ENCODE results near the gene ADGRB2.

DNA sequence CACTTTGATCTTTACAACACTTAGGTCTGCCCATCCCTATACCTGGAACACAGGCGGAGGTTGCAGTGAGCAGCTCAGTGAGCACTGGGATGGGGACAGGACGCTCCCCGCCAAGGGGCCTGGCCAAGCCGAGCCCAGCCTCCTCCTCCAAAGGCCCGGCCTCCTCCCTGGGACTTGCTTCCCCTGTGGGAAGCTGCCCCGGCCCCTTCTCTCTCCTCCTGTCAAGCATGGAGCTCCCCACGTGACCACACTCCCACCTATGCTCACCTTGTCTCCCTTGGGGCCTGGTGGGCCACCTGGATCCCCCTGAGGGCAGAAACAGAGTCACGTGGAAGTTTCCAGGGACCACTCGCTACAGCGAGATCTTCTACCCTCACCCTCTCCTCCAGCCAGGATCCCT, 73.2 kb downstream of the ADGRB2 start:
- TF ChIP-seq, protein P1, sequence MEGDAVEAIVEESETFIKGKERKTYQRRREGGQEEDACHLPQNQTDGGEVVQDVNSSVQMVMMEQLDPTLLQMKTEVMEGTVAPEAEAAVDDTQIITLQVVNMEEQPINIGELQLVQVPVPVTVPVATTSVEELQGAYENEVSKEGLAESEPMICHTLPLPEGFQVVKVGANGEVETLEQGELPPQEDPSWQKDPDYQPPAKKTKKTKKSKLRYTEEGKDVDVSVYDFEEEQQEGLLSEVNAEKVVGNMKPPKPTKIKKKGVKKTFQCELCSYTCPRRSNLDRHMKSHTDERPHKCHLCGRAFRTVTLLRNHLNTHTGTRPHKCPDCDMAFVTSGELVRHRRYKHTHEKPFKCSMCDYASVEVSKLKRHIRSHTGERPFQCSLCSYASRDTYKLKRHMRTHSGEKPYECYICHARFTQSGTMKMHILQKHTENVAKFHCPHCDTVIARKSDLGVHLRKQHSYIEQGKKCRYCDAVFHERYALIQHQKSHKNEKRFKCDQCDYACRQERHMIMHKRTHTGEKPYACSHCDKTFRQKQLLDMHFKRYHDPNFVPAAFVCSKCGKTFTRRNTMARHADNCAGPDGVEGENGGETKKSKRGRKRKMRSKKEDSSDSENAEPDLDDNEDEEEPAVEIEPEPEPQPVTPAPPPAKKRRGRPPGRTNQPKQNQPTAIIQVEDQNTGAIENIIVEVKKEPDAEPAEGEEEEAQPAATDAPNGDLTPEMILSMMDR (IDR thresholded peaks at IDR 0.05) = no peak
- TF ChIP-seq POLR2A (IDR thresholded peaks at IDR 0.05) = no peak
